IMR-90 (cell line): ENCODE measurements around the gene OSBPL1A. TPM values are rescaled to one million over a fixed set of nuclear protein-coding genes. Genes with fewer than 3 reads are reported as not detected.

Experiments used
- ATAC-seq: fragments of 200-7000 bp; cut with Tn5 transposase; 2 replicates; pipeline ENCODE4 v1.9.1; 2020; ENCODE audit warnings: low read depth, mild to moderate bottlenecking, moderate library complexity
- BruUV-seq: library from RNA; stranded (reverse); fragments of 400-500 nt; replicated peaks from 2 replicates; lab custom pipeline; 2021; lab: Mats Ljungman, UMichigan
- CTCF ChIA-PET: fragments of 300-600 bp; formaldehyde crosslinking; extraction: SDS; loops from one replicate; lab custom pipeline; 2021; ENCODE audit warnings: antibody characterized with exemption; lab: Yijun Ruan, JAX
- POLR2A ChIA-PET: fragments of 300-600 bp; sonication (Branson Sonifier 250); formaldehyde crosslinking; loops from one replicate; lab custom pipeline; 2022; ENCODE audit warnings: antibody characterized with exemption; ENCODE audit not compliant: unreplicated experiment; lab: Charles Lee
- DNase-seq: peaks from one replicate; pipeline ENCODE4 v3.0.0; 2013
- H2AFZ ChIP-seq: replicated peaks from 2 replicates; pipeline ENCODE3; 2013; ENCODE audit warnings: low read length, mild to moderate bottlenecking; ENCODE audit not compliant: poor library complexity
- H2AK5ac ChIP-seq: 2 replicates; pipeline ENCODE4 v1.6.1; 2013; ENCODE audit warnings: low read depth, low read length, inconsistent platforms
- H2AK9ac ChIP-seq: replicated peaks from 2 replicates; pipeline ENCODE3; 2013; ENCODE audit warnings: mild to moderate bottlenecking, low read depth, low read length, moderate library complexity; ENCODE audit not compliant: poor library complexity
- H2BK120ac ChIP-seq: 2 replicates; pipeline ENCODE4 v1.6.1; 2013; ENCODE audit warnings: low read depth, low read length, inconsistent platforms
- H2BK15ac ChIP-seq: 3 replicates; pipeline ENCODE4 v1.6.1; 2013; ENCODE audit warnings: low read depth, low read length, inconsistent platforms
- H2BK20ac ChIP-seq: 2 replicates; pipeline ENCODE4 v1.6.1; 2013; ENCODE audit warnings: low read depth, mild to moderate bottlenecking, inconsistent platforms, low read length, moderate library complexity
- H2BK5ac ChIP-seq: 2 replicates; pipeline ENCODE4 v1.6.1; 2013; ENCODE audit warnings: mild to moderate bottlenecking, low read depth, low read length, inconsistent platforms; ENCODE audit not compliant: poor library complexity, severe bottlenecking
- H3K14ac ChIP-seq: replicated peaks from 2 replicates; pipeline ENCODE4 v1.6.1; 2013; ENCODE audit warnings: low read depth, low read length, inconsistent platforms
- H3K18ac ChIP-seq: 2 replicates; pipeline ENCODE4 v1.6.1; 2013; ENCODE audit warnings: low read depth, low read length, control low read depth
- H3K23ac ChIP-seq: 2 replicates; pipeline ENCODE4 v1.6.1; 2013; ENCODE audit warnings: low read depth, low read length, inconsistent platforms
- H3K27ac ChIP-seq: 2 replicates; pipeline ENCODE4 v1.5.1; 2013; ENCODE audit warnings: mild to moderate bottlenecking, control low read depth, low read length; ENCODE audit not compliant: insufficient read depth
- H3K27me3 ChIP-seq: 2 replicates; pipeline ENCODE4 v1.6.1; 2013; ENCODE audit warnings: low read length; ENCODE audit not compliant: control insufficient read depth, insufficient read depth
- H3K36me3 ChIP-seq: 2 replicates; pipeline ENCODE4 v1.6.1; 2013; ENCODE audit warnings: low read length, mixed read lengths; ENCODE audit not compliant: control insufficient read depth, insufficient read depth
- H3K4ac ChIP-seq: 2 replicates; pipeline ENCODE4 v1.6.1; 2013; ENCODE audit warnings: low read depth, low read length, inconsistent platforms
- H3K4me1 ChIP-seq: 2 replicates; pipeline ENCODE4 v1.6.1; 2013; ENCODE audit warnings: low read length, mixed read lengths; ENCODE audit not compliant: control insufficient read depth, insufficient read depth
- H3K4me2 ChIP-seq: 2 replicates; pipeline ENCODE4 v1.6.1; 2013; ENCODE audit warnings: low read depth, mild to moderate bottlenecking, control low read depth, low read length, moderate library complexity
- H3K4me3 ChIP-seq: 2 replicates; pipeline ENCODE4 v1.5.1; 2013; ENCODE audit warnings: low read depth, mild to moderate bottlenecking, control low read depth, low read length, moderate library complexity; ENCODE audit not compliant: insufficient read depth
- H3K56ac ChIP-seq: 2 replicates; pipeline ENCODE4 v1.6.1; 2013; ENCODE audit warnings: low read length, inconsistent platforms; ENCODE audit not compliant: insufficient read depth; ENCODE audit errors: extremely low read depth
- H3K79me1 ChIP-seq, 2 experiments: 2 replicates each; pipeline ENCODE4 v1.6.1; 2013; ENCODE audit warnings: low read length in 2 of 2, inconsistent platforms in 1 of 2, low read depth in 1 of 2
- H3K9ac ChIP-seq: 2 replicates; pipeline ENCODE4 v1.6.1; 2013; ENCODE audit warnings: low read depth, low read length, control low read depth
- H3K9me1 ChIP-seq: 2 replicates; pipeline ENCODE4 v1.6.1; 2013; ENCODE audit warnings: low read length, inconsistent platforms; ENCODE audit not compliant: insufficient read depth
- H3K9me3 ChIP-seq: 2 replicates; pipeline ENCODE4 v1.6.1; 2013; ENCODE audit warnings: low read length; ENCODE audit not compliant: control insufficient read depth, insufficient read depth
- H4K20me1 ChIP-seq: 2 replicates; pipeline ENCODE4 v1.6.1; 2013; ENCODE audit warnings: low read length, inconsistent platforms; ENCODE audit not compliant: insufficient read depth
- H4K5ac ChIP-seq: 2 replicates; pipeline ENCODE4 v1.6.1; 2013; ENCODE audit warnings: mild to moderate bottlenecking, low read depth, low read length, control low read depth
- H4K8ac ChIP-seq, 2 experiments: 2 replicates each; pipeline ENCODE4 v1.6.1; 2013; ENCODE audit warnings: low read depth in 2 of 2, low read length in 2 of 2, control low read depth in 1 of 2, inconsistent platforms in 1 of 2
- H4K91ac ChIP-seq: 2 replicates; pipeline ENCODE4 v1.6.1; 2013; ENCODE audit warnings: low read depth, low read length, inconsistent platforms; ENCODE audit not compliant: insufficient read depth
- FOS ChIP-seq: fragments of 150-350 bp; IDR thresholded peaks from 2 replicates; pipeline ENCODE4 v1.6.1; 2016; ENCODE audit warnings: low read depth, low read length
- MAZ ChIP-seq: IDR thresholded peaks from 2 replicates; pipeline ENCODE4 v1.6.1; 2012; ENCODE audit warnings: low read depth, mild to moderate bottlenecking, low read length, improper control_type of control experiment, moderate library complexity, borderline replicate concordance
- MXI1 ChIP-seq: IDR thresholded peaks from 2 replicates; pipeline ENCODE4 v1.6.1; 2012; ENCODE audit warnings: low read depth, mild to moderate bottlenecking, low read length, moderate library complexity, borderline replicate concordance
- NFE2L2 ChIP-seq: fragments of 150-350 bp; IDR thresholded peaks from 2 replicates; pipeline ENCODE4 v1.6.1; 2016; ENCODE audit warnings: low read depth, mild to moderate bottlenecking, low read length
- POLR2A ChIP-seq: IDR thresholded peaks from 2 replicates; pipeline ENCODE4 v1.6.1; 2012; ENCODE audit warnings: mild to moderate bottlenecking, low read depth, low read length
- USF2 ChIP-seq: fragments of 150-350 bp; IDR thresholded peaks from 2 replicates; pipeline ENCODE4 v1.6.1; 2017; ENCODE audit warnings: mild to moderate bottlenecking, antibody characterized with exemption, low read length, low read depth
- WGBS, 2 experiments: methylation state at CpG; one replicate each; pipeline versions ENCODE4 v1.1.5 to v1.1.7; 2013; ENCODE audit warnings: missing lambda C conversion rate in 2 of 2; ENCODE audit not compliant: insufficient read length in 1 of 2; ENCODE audit errors: extremely low coverage in 2 of 2; 5-methylcytosine and 5-hydroxymethylcytosine counted together
- dilution Hi-C: fragments of 300-500 bp; cut with HindIII; formaldehyde crosslinking; loops from one replicate; pipeline ENCODE4 v1.14.3; 2018; ENCODE audit warnings: low sequenced_read_pairs; ENCODE audit not compliant: unreplicated experiment
- in situ Hi-C: fragments of 300-500 bp; cut with MboI; formaldehyde crosslinking; loops from 3 replicates; pipeline ENCODE4 v1.14.3; 2019; ENCODE audit warnings: low sequenced_read_pairs, inconsistent platforms, mixed read lengths
- intact Hi-C: fragments of 100-400 bp; cut with micrococcal nuclease; formaldehyde crosslinking; loops from 2 replicates; pipeline ENCODE4 v1.10.0; 2022
- polyA plus RNA-seq, 3 experiments: library from polyadenylated mRNA; depleted of rRNA; stranded (reverse); fragments of >200 nt; gene quantifications; 2 replicates each; pipeline ENCODE4 v1.2.3, GENCODE V29; 2012; ENCODE audit warnings: low replicate concordance in 1 of 3
- total RNA-seq: library from RNA; depleted of rRNA; stranded (reverse); fragments of >200 nt; gene quantifications from 2 replicates; pipeline ENCODE4 v1.2.3, GENCODE V29; 2012

Gene OSBPL1A
- total and polyA plus RNA-seq, 2 of the 4 experiments (the other 2 are of a cell fraction), result 29.4 to 70.4 TPM

- ATAC-seq, result no peak
- no peak overlapping the region for H2BK20ac ChIP-seq
- H4K5ac ChIP-seq, result no peak overlapping the region
- no peak overlapping the region for H3K18ac ChIP-seq
- no peak overlapping the region for H3K4me2 ChIP-seq
- H3K4me1 ChIP-seq, result peaks cover 7% of the 10 kb centered on the region
- no peak overlapping the region for H3K27ac ChIP-seq
- no peak for DNase-seq
- H3K27me3 ChIP-seq, result no peaks in the 10 kb centered on the region
- H3K36me3 ChIP-seq, result no peaks in the 10 kb centered on the region
- no peak overlapping the region for H3K14ac ChIP-seq
- H3K4me3 ChIP-seq, result no peak overlapping the region
- 100% methylated on average over 3 of the region's 3 CpGs; no CpG with 5 or more reads in 1 of the 2 experiments for WGBS, 2 experiments
- TF ChIP-seq FOS (no peak), MXI1 (no peak), NFE2L2 (no peak), POLR2A (no peak), MAZ (no peak), USF2 (no peak)
- H3K4ac ChIP-seq, result no peak overlapping the region
- intact Hi-C loops, result loop anchor here (5.0 kb wide), 1 partner anchor 47 kb away; no protein-coding TSS in a partner anchor
- ChIA-PET POLR2A (no interaction called here), CTCF (no interaction called here)
- H2BK120ac ChIP-seq, result no peak overlapping the region
- 0 out of 4 replicates have a peak, but pooled peaks cover 5 to 8% of the 10 kb centered on the region in 2 experiments for H3K79me1 ChIP-seq
- H4K20me1 ChIP-seq, result no peaks in the 10 kb centered on the region
- H4K8ac ChIP-seq, result no peak overlapping the region
- no peaks in the 10 kb centered on the region for H3K9me3 ChIP-seq
- H4K91ac ChIP-seq, result no peak overlapping the region
- no peak overlapping the region for H2AFZ ChIP-seq
- no peak overlapping the region for H3K23ac ChIP-seq
- no TSS peak for BruUV-seq
- H2BK15ac ChIP-seq, result no peak overlapping the region
- in situ Hi-C loops, result no loop called here
- no peak overlapping the region for H2AK5ac ChIP-seq
- dilution Hi-C loops, result no loop called here
- H2AK9ac ChIP-seq, result no peak overlapping the region
- no peak overlapping the region for H2BK5ac ChIP-seq
- no peaks in the 10 kb centered on the region for H3K9me1 ChIP-seq
- H3K56ac ChIP-seq, result no peak overlapping the region
- no peak overlapping the region for H3K9ac ChIP-seq
Observed at GRCh38 chr18:24274837-24275236, 122.8 kb downstream of the OSBPL1A start.
